Measurements from ENCODE around the gene CRYBG1.

Gene CRYBG1

DNA sequence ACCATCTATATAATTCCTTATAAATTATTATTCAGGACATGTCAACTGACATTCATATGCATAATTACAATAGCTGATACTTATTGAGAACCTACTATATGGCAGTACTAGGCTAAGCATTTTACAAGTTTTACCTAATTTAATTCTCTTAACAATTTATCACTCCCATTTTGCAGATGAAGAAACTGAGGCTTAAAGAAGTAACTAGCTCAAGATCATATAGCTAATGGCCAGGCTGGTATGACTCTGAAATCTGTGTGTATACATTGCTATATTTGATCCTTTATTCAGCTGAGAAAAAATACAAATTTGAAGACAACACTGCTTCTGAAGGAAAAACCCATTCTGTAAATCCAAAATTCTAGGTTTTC is 85.0 kb downstream of the CRYBG1 start:
- H3K4me3 ChIP-seq (ENCODE audit: low read depth, low read length): no peak overlapping the region
- no peak for DNase-seq (ENCODE audit: low read depth)
- TF ChIP-seq, protein P1, sequence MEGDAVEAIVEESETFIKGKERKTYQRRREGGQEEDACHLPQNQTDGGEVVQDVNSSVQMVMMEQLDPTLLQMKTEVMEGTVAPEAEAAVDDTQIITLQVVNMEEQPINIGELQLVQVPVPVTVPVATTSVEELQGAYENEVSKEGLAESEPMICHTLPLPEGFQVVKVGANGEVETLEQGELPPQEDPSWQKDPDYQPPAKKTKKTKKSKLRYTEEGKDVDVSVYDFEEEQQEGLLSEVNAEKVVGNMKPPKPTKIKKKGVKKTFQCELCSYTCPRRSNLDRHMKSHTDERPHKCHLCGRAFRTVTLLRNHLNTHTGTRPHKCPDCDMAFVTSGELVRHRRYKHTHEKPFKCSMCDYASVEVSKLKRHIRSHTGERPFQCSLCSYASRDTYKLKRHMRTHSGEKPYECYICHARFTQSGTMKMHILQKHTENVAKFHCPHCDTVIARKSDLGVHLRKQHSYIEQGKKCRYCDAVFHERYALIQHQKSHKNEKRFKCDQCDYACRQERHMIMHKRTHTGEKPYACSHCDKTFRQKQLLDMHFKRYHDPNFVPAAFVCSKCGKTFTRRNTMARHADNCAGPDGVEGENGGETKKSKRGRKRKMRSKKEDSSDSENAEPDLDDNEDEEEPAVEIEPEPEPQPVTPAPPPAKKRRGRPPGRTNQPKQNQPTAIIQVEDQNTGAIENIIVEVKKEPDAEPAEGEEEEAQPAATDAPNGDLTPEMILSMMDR (IDR thresholded peaks at IDR 0.05; ENCODE audit: insufficient read depth, low read depth, low read length, missing control alignments): no peak

DNA sequence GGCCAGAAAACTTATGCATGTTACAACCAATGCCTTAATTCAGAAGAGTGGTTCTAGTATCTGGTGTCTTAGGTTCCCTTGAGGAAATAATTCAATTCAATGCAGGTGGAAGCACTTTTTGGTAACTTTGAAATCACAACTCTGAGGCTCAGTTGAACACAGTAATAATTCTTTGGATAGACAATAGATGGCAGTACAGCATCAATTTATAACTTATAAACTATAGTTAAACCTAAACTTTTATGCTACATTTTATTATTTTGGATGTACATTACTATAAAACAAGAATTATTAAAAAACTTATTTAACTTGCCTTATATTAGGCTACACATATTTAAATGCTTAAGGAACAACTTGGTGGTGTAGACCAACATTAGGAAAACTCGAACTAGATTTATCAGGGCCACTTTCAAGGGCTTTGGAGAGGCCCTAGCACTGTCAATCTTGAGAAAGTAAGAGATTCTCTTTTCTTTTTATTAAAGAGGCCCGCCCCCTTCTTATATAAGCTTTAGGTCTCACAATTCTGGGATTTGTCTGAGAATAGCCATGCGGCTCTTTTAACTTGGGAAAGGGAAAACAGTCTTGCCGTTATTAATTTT is 85.9 kb downstream of the CRYBG1 start:
- TF ChIP-seq, protein P1 (IDR thresholded peaks at IDR 0.05; ENCODE audit: insufficient read depth, low read depth, low read length, missing control alignments): peak; percentile 38
- H3K4me3 ChIP-seq (ENCODE audit: low read depth, low read length): no peak overlapping the region
- peak; percentile 9 for DNase-seq (ENCODE audit: low read depth)

DNA sequence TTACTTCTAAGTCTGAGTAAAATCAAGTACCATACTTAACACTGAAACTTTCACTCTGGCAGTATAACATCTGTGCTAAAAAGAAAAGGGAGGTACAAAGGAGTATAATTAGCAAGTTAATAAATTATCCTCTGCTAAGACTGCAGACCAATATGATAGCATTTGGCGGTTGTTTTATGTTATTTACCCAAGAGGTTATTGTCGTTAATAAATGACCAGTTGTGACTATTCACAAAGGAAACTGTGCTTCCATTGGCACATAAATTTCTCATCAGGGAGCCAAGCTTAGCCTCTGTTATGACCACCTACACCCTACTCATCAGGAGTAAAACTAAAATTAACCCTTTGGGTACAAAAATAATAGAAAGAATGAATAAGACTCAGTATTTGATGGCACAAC is 86.5 kb downstream of the CRYBG1 start:
- H3K4me3 ChIP-seq (ENCODE audit: low read depth, low read length): no peak overlapping the region
- DNase-seq (ENCODE audit: low read depth): no peak
- TF ChIP-seq, protein P1 (IDR thresholded peaks at IDR 0.05; ENCODE audit: insufficient read depth, low read depth, low read length, missing control alignments): no peak

DNA sequence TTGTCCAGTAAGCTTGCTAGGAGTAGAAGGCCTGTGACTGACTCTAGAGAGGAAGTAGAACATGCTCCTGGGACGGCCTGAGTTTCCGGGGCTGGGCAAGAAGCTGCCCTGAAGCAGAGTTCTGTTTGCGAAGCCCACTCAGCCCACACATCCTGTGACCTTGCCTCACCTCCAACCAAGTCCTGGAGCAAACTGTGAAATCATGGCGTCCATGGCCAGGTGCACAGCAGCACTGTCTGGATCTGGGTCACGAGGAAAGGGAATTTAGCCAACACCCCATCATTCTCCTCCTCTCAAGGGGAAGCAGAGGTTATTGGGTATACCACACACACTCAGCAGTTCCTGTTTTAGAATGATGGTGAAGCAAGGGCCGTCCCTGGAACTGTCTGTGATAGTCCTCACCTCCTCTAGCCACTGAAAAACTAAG is 87.5 kb downstream of the CRYBG1 start:
- TF ChIP-seq, protein P1 (IDR thresholded peaks at IDR 0.05; ENCODE audit: insufficient read depth, low read depth, low read length, missing control alignments): no peak
- DNase-seq (ENCODE audit: low read depth): peak; percentile 71

DNA sequence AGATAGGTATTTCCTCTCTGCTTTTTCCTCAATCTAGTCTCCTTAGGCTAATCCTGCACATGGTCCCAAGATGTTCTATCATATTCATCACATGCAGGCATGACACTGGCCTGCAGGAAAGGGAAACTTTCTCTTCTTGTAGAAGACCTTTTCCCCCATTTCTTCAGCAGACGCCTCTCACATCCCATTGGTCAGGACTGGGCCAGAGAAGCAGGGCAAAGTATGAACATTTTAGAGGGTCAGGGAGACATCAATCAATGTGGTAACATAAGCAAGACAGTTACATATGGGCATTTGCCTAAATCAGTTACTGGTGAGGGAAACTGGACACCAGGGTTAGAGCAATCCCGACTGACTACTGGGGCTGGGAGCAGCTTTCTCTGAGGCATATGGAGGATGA is 90.1 kb downstream of the CRYBG1 start:
- TF ChIP-seq, protein P1 (IDR thresholded peaks at IDR 0.05; ENCODE audit: insufficient read depth, low read depth, low read length, missing control alignments): no peak
- H3K4me3 ChIP-seq (ENCODE audit: low read depth, low read length): no peak overlapping the region
- no peak for DNase-seq (ENCODE audit: low read depth)

More for the DNA sequence above, 87.5 kb downstream of the CRYBG1 start:
- H3K4me3 ChIP-seq (ENCODE audit: low read depth, low read length): no peak overlapping the region

DNA sequence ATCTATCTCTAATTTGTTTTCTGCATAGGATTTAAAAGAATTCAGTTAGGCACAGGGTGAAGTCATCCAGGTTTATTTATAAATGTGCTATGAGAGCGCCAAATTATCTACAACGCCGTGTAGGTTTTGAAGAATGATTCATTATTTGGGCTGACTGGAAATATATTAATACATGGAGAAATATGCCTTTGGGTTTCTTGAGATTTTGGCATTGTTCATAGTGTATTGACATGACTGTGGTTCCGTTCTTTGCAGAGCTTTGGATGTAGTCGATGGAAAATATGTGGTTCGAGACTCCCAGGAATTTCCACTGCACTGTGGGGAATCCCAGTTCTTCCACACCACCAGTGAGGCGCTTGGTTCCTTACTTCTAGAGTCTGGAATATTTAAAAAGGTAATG is 90.9 kb downstream of the CRYBG1 start:
- TF ChIP-seq, protein P1 (IDR thresholded peaks at IDR 0.05; ENCODE audit: insufficient read depth, low read depth, low read length, missing control alignments): no peak
- H3K4me3 ChIP-seq (ENCODE audit: low read depth, low read length): no peak overlapping the region
- DNase-seq (ENCODE audit: low read depth): no peak

DNA sequence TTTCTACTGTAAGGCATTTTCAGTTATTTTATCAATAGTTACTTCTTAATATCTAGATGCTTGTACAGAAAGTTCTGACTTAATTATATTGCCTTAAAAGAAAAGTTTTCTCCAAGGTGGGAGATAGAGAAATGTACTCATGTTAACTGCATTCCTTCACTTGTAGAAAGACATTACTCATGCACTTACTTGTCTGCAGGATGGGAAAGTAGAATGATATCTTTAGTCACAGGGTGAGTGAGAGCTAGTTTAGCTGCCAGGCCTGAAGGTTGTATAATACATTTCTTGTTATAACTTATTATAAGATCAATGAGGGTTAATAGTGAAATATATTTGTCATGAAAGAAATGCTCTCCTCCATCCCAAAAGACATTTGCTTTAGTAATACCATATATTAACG is 92.1 kb downstream of the CRYBG1 start:
- H3K4me3 ChIP-seq (ENCODE audit: low read depth, low read length): no peak overlapping the region
- TF ChIP-seq, protein P1 (IDR thresholded peaks at IDR 0.05; ENCODE audit: insufficient read depth, low read depth, low read length, missing control alignments): no peak
- DNase-seq (ENCODE audit: low read depth): no peak

Measured in GM12865 (cell line).